Stimulated activated CD8-positive, alpha-beta memory T cell treated with anti-CD3 and anti-CD28 coated beads, Interleukin-12 subunit alpha, Interleukin-12 subunit beta, amount 100 ng/mL, for 4 hours (primary cell): ENCODE results near the gene ADCY2.

Source experiments
- DNase-seq: peaks from one replicate; pipeline ENCODE4 v3.0.0-alpha.2; 2020; ENCODE audit warnings: low read depth

Gene ADCY2

DNA sequence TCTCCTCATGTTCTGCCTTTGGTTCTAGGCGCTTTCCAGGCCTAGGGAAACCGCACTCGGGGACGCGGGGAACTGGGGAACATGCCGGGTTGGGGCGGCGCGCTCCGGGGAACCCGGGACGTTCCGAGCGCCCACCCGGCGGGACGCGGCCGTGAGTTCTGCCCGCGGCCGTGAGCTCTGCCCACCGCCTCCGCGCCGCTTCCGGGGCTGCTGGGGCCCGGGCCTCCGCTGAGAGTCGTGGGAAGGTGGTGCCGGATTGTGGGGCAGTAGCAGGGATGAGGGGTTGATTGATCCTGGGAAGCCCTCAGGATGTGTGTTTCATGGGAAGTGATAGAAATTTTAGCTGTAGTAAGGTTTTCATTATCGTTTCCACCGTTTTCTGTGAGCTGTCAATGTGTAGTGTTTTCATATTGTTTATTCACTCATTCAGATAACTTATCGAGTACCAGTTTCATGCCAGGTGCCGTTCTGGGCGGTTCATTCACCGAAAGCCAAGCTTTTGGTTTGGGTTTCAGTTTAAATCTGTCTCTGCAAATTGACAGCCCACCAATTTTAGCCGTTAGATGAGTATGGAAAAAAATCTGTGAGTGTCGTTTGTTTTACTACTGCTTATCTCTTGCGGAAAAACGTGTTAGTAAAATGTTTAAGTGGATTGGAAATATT lies 473.7 kb downstream of the ADCY2 start:
- no peak for DNase-seq

DNA sequence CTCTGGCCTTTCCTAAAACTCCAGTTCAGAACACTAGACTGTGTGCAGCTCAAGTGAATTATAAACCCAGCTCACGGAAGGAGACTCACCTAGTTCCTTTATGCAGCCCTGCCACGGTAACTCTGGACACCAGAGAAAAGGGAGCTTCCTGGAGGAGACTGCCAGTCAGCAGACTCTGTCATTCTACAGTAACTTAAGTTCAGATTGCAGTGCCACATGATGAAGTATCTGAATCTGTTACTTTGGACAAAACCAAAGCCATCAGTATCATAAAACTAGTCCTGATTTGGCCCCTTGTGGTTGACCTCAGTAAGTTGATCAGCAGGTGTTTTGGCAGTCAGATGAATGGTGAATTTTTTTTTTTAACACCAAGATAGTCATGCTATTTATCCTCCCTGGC lies 475.7 kb downstream of the ADCY2 start:
- no peak for DNase-seq

DNA sequence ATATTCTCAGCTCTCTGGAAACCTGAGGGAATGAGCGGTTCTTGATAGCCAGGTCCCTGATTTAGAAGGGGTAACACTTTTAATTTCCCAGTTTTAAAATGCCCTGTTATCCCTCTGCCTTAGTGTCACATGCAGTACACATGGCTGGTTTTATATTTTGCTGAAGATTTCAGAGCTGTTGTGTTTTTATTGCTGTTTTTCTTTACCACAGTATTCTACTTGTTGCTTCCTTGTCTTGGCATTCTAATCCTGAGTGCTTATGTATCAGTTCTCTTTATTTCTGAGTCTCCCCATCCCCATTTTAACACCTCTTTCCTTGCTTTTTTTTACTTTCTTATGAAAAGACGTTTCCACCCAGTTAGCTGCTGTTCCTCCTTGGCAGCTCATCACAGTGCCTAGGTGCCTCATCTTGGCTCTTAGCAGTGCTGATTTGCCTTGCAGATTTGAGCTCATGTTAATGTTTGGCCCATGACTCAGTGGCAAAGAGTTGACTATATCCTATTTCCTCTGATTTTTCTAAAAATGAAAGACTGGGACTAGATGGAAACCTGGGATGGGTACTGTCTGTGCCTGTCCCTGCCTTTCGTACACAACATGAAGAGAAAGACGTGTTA lies 476.7 kb downstream of the ADCY2 start:
- DNase-seq, result no peak

DNA sequence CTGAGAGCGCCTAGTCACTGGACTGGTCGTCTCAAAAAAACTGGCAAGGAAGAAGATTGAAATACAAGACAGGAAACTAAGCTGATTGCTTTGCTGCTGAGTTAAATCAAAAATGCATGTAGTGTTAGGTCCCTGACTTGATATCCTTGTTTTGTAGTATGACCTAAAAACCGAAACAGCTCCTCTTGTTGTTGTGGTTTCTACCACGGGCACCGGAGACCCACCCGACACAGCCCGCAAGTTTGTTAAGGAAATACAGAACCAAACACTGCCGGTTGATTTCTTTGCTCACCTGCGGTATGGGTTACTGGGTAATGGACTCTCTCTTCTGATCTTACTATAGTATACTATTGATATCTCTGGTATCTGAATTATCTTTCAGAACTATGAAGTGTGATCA lies 477.3 kb downstream of the ADCY2 start:
- DNase-seq, result no peak

DNA sequence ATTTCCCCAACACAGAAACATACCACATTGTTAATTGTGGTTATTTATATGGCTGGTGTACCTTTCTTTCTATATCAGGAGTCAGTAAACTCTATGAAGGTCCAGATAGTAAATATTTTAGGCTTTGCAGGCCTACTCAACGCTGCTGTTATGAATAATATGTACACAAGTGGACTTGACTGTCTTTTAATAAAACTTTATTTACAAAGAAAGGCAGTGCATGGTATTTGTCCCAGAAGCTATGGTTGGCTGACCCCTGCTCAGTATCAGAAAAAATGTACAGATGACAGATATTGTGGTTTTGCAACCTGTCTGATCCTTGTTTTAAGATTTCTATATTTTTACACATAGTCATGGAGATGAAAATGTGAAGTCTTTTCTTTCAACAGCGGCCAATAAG lies 478.7 kb downstream of the ADCY2 start:
- DNase-seq, result no peak

DNA sequence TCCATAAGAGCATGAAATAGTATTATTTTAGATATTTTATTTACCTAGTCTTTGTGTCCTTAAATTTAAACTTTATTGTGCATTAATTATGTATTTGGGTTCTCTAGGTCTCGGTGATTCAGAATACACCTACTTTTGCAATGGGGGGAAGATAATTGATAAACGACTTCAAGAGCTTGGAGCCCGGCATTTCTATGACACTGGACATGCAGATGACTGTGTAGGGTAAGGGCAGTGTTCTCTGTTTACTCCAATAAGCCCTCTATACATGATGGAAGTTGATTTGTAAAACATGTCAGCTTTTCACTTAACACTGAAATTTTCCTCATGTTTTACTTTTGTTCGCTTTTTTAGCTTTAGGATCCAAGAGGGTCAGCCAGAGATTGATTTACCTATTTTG lies 479.2 kb downstream of the ADCY2 start:
- DNase-seq, result no peak

DNA sequence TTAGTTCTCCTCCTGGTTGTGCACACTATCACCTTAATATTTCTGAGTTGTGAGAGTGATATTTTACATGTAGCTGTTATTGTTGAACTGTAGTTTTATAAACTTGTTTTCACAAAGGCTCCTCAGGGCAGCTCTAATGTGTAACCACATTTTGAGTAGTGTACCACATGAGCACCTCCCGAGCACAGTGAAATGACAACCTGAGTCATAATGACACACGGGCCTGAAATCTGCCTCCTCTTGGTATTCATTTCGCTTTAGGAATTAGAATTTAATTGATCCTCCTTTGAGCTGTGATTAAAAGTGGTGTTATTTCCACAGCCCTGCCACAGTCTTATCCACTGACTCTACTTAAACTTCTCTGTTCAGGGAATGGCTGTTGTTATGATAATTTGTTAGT lies 480.9 kb downstream of the ADCY2 start:
- DNase-seq, result no peak

DNA sequence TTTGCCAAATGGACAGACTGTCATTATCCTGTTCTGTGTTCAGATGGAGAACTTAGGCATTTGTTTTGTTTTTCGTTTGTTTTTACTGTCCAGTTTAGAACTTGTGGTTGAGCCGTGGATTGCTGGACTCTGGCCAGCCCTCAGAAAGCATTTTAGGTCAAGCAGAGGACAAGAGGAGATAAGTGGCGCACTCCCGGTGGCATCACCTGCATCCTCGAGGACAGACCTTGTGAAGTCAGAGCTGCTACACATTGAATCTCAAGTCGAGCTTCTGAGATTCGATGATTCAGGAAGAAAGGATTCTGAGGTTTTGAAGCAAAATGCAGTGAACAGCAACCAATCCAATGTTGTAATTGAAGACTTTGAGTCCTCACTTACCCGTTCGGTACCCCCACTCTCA lies 481.9 kb downstream of the ADCY2 start:
- DNase-seq, result no peak

DNA sequence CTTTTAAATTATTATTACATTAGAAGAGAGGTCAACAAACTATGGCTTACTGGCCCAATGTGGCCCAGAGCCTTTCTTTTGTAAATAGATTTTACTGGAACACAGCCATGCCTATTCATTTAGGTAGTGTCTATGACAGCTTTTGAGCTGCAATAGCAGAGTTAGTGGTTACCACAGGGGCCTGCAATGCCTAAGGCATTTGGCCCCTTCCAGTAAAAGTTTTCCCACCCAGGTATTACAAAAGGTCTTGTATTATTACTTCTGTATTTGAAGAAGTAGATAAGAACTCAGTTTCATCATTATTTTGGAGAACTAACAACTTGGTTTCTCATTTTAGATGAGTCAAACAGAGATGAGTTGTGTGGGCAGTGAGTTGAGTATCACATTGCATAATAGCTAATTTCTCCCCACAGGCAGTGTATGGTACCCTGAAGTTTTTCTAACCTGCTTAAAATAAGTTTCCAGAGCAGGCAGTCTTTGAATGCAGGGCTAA lies 482.5 kb downstream of the ADCY2 start:
- DNase-seq, result no peak
